Measurements from ENCODE around the gene ZNF319.

The ZNF319 gene

GRCh38 chr16:58040945-58041627, 40.6 kb upstream of the ZNF319 start:
- H3K4me3 Mint-ChIP-seq: no peak overlapping the region
- no peaks in the 10 kb centered on the region for H3K9me3 Mint-ChIP-seq
- H3K27ac Mint-ChIP-seq: no peak overlapping the region
- no peaks in the 10 kb centered on the region for H3K27me3 Mint-ChIP-seq
- H3K4me1 Mint-ChIP-seq: no peaks in the 10 kb centered on the region
- DNase-seq (no peak), ATAC-seq (no peak)

GRCh38 chr16:58040496-58040846, 40.0 kb upstream of the ZNF319 start:
- Mint-ChIP-seq H3K27ac (peak overlapping the region in 1 of 2 donors; percentile 65), H3K27me3 (no peaks in the 10 kb centered on the region), H3K4me1 (no peaks in the 10 kb centered on the region), H3K9me3 (no peaks in the 10 kb centered on the region), H3K4me3 (no peak overlapping the region)
- DNase-seq (no peak), ATAC-seq (no peak)

GRCh38 chr16:58039829-58040495, 39.5 kb upstream of the ZNF319 start:
- Mint-ChIP-seq H3K4me3 (no peak overlapping the region), H3K27me3 (no peaks in the 10 kb centered on the region), H3K4me1 (no peaks in the 10 kb centered on the region), H3K27ac (no peak overlapping the region), H3K9me3 (no peaks in the 10 kb centered on the region)
- no peak for ATAC-seq
- DNase-seq: no peak

DNA sequence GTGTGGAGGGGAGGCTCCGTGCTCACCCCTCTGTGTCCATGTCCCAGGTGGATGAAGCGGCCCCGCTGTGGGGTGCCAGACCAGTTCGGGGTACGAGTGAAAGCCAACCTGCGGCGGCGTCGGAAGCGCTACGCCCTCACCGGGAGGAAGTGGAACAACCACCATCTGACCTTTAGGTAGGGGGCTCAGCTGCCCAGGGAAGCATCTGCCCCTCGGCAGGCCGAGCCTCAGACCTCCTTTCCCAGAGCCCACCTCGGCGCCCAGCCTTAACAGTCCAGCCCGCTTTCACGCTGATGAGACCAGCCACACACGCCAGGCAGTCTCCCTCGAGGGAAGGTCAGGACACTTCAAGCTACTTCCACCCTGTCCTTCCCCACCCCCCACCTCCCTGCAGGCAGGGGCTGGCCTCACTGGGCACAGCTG, 37.8 kb upstream of the ZNF319 start:
- H3K4me1 Mint-ChIP-seq: no peaks in the 10 kb centered on the region
- H3K27me3 Mint-ChIP-seq: no peaks in the 10 kb centered on the region
- no peak for DNase-seq
- H3K4me3 Mint-ChIP-seq: no peak overlapping the region
- no peaks in the 10 kb centered on the region for H3K9me3 Mint-ChIP-seq
- H3K27ac Mint-ChIP-seq: no peak overlapping the region
- ATAC-seq: no peak

DNA sequence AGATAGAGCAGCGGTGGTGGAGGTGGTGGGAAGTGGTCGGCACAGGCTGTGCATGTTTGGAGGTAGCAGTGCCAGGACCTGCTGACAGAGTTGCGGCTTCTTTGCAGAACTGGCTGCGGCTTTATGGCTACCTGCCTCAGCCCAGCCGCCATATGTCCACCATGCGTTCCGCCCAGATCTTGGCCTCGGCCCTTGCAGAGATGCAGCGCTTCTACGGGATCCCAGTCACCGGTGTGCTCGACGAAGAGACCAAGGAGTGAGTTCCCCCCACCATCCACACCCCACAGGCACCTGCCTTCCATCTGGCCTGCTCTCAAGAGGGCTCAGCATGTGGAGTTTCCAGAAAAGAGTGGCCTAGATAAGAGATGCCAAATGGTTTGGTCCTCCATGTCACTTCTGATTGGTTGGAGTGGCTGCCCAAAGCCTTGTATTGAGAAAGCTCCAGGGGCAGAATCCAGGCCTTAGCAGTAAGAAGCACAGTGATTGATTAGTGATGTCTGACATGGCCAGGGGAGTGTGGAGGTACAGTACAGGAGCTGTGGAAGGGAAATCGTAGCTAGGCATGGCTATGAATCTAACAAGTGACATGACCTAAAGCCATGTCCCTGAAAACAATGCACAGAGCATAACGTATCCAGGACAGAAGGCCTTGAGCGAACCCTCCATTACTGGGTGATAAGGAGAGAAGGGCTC, 37.0 kb upstream of the ZNF319 start:
- H3K9me3 Mint-ChIP-seq: no peaks in the 10 kb centered on the region
- H3K4me1 Mint-ChIP-seq: no peaks in the 10 kb centered on the region
- no peaks in the 10 kb centered on the region for H3K27me3 Mint-ChIP-seq
- H3K4me3 Mint-ChIP-seq: no peak overlapping the region
- no peak for DNase-seq
- no peak overlapping the region for H3K27ac Mint-ChIP-seq
- no peak for ATAC-seq

- Mint-ChIP-seq H3K4me1 (no peaks in the 10 kb centered on the region), H3K27me3 (no peaks in the 10 kb centered on the region), H3K4me3 (no peak overlapping the region), H3K27ac (peak overlapping the region in 1 of 2 donors; percentile 66), H3K9me3 (no peaks in the 10 kb centered on the region)
- ATAC-seq (no peak), DNase-seq (no peak)
These were observed 36.5 kb upstream of the ZNF319 start for GRCh38 chr16:58036943-58037342.

GRCh38 chr16:58035356-58036170, 35.1 kb upstream of the ZNF319 start:
- H3K4me3 Mint-ChIP-seq: no peak overlapping the region
- ATAC-seq (no peak), DNase-seq (no peak)
- H3K27ac Mint-ChIP-seq: no peak overlapping the region
- no peaks in the 10 kb centered on the region for H3K27me3 Mint-ChIP-seq
- H3K9me3 Mint-ChIP-seq: no peaks in the 10 kb centered on the region
- no peaks in the 10 kb centered on the region for H3K4me1 Mint-ChIP-seq

DNA sequence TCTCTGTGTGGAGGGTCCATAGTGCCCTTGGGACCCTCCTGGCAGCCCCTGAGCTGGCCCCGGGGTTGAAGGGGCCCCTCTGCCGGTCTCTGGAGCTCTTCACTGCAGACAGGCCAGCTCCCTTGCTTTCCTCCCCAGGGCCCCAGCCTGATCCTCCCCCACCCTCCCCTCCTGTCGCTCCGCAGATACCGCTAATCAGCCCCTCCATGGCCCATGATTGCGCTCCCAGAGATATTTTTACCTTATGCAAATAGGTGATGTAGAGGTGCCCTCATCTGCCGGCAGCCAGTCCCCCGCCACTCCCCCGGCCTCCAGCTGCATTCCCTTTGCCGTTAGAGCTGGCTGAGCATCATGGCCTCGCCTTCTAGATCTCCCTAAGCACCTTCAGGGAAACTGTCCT, 34.3 kb upstream of the ZNF319 start:
- Mint-ChIP-seq H3K27me3 (no peaks in the 10 kb centered on the region), H3K9me3 (no peaks in the 10 kb centered on the region), H3K4me3 (no peak overlapping the region), H3K4me1 (no peaks in the 10 kb centered on the region), H3K27ac (no peak overlapping the region)
- ATAC-seq (no peak), DNase-seq (no peak)

GRCh38 chr16:58034128-58034685, 33.7 kb upstream of the ZNF319 start:
- Mint-ChIP-seq H3K4me1 (no peaks in the 10 kb centered on the region), H3K27ac (no peak overlapping the region), H3K4me3 (no peak overlapping the region), H3K9me3 (no peaks in the 10 kb centered on the region), H3K27me3 (no peaks in the 10 kb centered on the region)
- ATAC-seq: no peak
- DNase-seq: no peak

GRCh38 chr16:58032710-58033293, 32.3 kb upstream of the ZNF319 start:
- H3K4me1 Mint-ChIP-seq: no peaks in the 10 kb centered on the region
- no peak for ATAC-seq
- DNase-seq: no peak
- H3K9me3 Mint-ChIP-seq: no peaks in the 10 kb centered on the region
- H3K4me3 Mint-ChIP-seq: no peak overlapping the region
- no peak overlapping the region for H3K27ac Mint-ChIP-seq
- peaks cover 13% of the 10 kb centered on the region for H3K27me3 Mint-ChIP-seq

- peaks cover 20% of the 10 kb centered on the region for H3K27me3 Mint-ChIP-seq
- H3K27ac Mint-ChIP-seq: no peak overlapping the region
These were observed 30.7 kb upstream of the ZNF319 start for GRCh38 chr16:58031016-58031800.

DNA sequence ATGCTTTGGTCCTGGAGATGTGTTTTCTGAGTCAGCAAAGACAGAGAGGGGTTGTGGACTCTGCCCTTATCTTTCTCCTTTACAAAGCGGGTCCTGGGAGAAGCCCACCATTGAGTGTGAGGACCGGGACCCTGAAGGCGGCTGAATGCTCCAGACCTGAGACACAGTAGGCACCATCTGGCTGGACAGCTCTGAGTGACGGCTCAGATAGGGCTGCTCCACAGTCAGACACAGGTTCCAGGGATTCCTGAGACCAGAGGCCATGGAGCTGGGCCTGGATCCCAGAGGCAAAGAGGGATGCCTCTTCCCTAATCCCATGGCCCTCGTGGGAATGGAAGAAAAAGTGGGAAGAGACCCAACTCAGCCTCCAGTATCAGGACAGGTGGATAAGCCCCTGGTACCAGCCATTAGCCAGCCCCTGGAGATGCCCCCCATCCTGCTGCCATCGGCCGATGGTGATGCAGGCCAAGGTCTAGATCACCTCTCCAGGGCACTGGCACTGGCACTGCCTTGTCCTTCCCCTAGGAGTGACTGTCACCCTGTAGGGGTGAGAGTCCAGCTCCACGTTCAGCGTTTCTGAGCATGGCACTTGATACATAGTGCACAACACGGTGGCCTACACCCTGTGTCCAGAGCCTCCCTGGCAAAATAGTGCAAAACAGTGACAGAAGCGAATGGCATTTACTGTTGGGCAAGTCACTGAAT, 29.8 kb upstream of the ZNF319 start:
- no peaks in the 10 kb centered on the region for H3K4me1 Mint-ChIP-seq
- ATAC-seq: no peak
- H3K4me3 Mint-ChIP-seq: no peak overlapping the region
- DNase-seq: no peak
- H3K9me3 Mint-ChIP-seq: no peaks in the 10 kb centered on the region
- H3K27me3 Mint-ChIP-seq: peaks cover 20% of the 10 kb centered on the region
- H3K27ac Mint-ChIP-seq: no peak overlapping the region

More at GRCh38 chr16:58031016-58031800, 30.7 kb upstream of the ZNF319 start:
- H3K4me1 Mint-ChIP-seq: no peaks in the 10 kb centered on the region
- ATAC-seq (no peak), DNase-seq (no peak)
- no peak overlapping the region for H3K4me3 Mint-ChIP-seq
- H3K9me3 Mint-ChIP-seq: no peaks in the 10 kb centered on the region

GRCh38 chr16:58029410-58029809, 28.9 kb upstream of the ZNF319 start:
- DNase-seq: no peak
- Mint-ChIP-seq H3K27me3 (peaks cover 20% of the 10 kb centered on the region), H3K27ac (no peak overlapping the region), H3K4me3 (no peak overlapping the region), H3K9me3 (no peaks in the 10 kb centered on the region), H3K4me1 (peaks cover 8% of the 10 kb centered on the region)
- ATAC-seq: no peak

DNA sequence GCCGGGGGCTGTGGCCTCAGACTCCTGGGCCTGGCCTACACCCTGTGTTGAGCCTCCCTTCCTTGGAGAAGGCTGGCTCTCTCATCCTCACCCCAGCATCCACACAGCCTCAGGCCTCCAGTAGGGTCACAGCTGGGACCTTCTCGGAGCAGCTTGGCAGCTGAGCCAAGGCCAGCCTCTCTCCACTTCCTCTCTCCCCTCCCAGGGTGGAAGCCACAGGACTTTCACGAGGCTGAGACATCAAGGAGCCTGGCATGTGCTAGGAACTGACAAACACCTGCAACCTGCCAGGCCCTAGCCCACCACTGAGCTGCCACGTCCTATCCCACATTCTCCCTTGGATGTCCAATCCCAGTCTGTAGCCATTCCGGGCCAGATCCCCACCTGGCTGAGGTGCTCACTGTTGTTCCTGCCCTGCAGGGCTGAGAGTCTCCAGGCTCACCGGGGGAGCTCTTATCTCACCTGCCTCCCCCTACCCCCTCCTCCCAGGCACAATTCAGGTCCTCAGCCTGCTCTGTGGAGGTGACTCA, 28.1 kb upstream of the ZNF319 start:
- Mint-ChIP-seq H3K27me3 (peaks cover 20% of the 10 kb centered on the region), H3K4me1 (peaks cover 11% of the 10 kb centered on the region), H3K4me3 (no peak overlapping the region), H3K27ac (no peak overlapping the region), H3K9me3 (no peaks in the 10 kb centered on the region)
- ATAC-seq: no peak
- DNase-seq: no peak

Measured in stimulated activated naive CD8-positive, alpha-beta T cell treated with anti-CD3 and anti-CD28 coated beads, Interleukin-15, amount 100 ng/mL, for 72 hours (primary cell).